ENCODE data around the gene STRN4. TPM values are rescaled to one million over a fixed set of nuclear protein-coding genes. Genes with fewer than 3 reads are reported as not detected.
A peak's percentile ranks its signal among the peaks of the same experiment; 100 is the strongest.

Gene STRN4
- total and polyA plus RNA-seq, 4 donors: 9.5 to 29.9 (median 24.8) TPM

DNA sequence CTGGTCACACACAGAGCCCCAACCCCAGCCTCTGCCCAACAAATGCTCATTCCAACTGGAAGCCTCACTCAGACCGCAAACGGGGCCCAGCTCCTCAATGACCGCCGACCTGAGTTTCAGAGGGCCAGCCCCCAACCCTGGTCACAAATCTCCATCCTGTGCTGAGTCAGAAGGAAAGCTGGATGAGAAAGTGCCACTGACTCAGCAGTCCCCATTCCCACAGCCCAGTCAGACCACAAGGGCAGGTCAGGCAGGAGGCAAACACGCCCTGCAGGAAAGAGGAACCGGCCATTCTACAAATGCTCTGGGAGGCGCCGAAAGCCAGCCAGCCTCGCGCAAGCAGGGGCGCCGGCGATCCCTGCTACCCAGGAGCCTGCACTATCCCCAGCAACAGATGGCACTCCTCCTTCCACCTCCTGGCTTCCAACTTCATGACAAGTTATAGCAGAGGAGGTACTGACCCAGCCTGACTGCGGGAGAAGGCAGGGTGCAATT lies 15.2 kb downstream of the STRN4 start:
- no peak overlapping the region for H3K27ac ChIP-seq (ENCODE audit: low read depth in 1 of 2, low read length in 2 of 2)
- peaks cover 18 to 57% (median 29%) of the 10 kb centered on the region in 4 donors for H3K36me3 ChIP-seq (ENCODE audit: control insufficient read depth in 4 of 4, insufficient read depth in 3 of 4, low read depth in 1 of 4, low read length in 3 of 4)
- H3K4me1 ChIP-seq (ENCODE audit: control insufficient read depth in 4 of 4, insufficient read depth in 4 of 4, low read length in 3 of 4): peaks cover 0 to 26% (median 14%) of the 10 kb centered on the region in 4 donors
- WGBS: 70% methylated on average over 14 of the region's 14 CpGs
- no peak for DNase-seq (ENCODE audit: low spot score)
- TF ChIP-seq JUND (IDR thresholded peaks at IDR 0.05) (no peak), RXRA (IDR thresholded peaks at IDR 0.05) (peak in 1 of 2 donors; percentile 15), FOXA1 (IDR thresholded peaks at IDR 0.05) (no peak), SP1 (IDR thresholded peaks at IDR 0.05) (no peak)
- TF ChIP-seq, protein P1, sequence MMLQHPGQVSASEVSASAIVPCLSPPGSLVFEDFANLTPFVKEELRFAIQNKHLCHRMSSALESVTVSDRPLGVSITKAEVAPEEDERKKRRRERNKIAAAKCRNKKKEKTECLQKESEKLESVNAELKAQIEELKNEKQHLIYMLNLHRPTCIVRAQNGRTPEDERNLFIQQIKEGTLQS (IDR thresholded peaks at IDR 0.05): no peak
- H3K27me3 ChIP-seq (ENCODE audit: control insufficient read depth in 4 of 4, insufficient read depth in 4 of 4, low read length in 3 of 4): no peaks in the 10 kb centered on the region
- H3K9ac ChIP-seq (ENCODE audit: low read depth in 1 of 2, low read length in 2 of 2): no peak overlapping the region
- no peaks in the 10 kb centered on the region for H3K9me3 ChIP-seq (ENCODE audit: control insufficient read depth in 4 of 4, low read length in 3 of 4)
- H3K4me3 ChIP-seq (ENCODE audit: low read depth in 1 of 3, low read length in 3 of 3): no peak overlapping the region

DNA sequence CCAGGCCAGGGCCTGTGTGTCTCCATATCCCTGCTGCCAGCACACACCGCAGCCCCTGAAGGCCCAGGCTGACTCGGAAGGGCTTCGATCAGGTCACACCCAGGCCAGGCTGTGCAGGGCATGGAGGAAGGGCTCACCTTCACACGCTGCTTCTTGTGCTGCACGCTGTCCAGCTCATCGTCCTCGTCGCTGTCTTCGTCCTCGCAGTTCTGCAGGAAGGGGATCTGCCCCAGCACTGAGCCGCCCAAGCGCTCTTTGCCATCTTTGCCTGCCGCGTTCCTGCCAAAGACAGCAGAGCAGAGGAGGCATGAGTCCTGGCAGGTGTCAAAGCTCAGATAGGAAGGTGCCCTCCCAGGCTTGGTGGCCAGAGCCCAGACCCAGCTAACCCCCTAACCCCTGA lies 15.7 kb downstream of the STRN4 start:
- peaks cover 0 to 26% (median 14%) of the 10 kb centered on the region in 4 donors for H3K4me1 ChIP-seq (ENCODE audit: control insufficient read depth in 4 of 4, insufficient read depth in 4 of 4, low read length in 3 of 4)
- no peak for DNase-seq (ENCODE audit: low spot score)
- no peak overlapping the region for H3K27ac ChIP-seq (ENCODE audit: low read depth in 1 of 2, low read length in 2 of 2)
- TF ChIP-seq JUND (IDR thresholded peaks at IDR 0.05) (no peak), YY1 (IDR thresholded peaks at IDR 0.05) (no peak), NR2F2 (IDR thresholded peaks at IDR 0.05) (no peak), SP1 (IDR thresholded peaks at IDR 0.05) (no peak), RXRA (IDR thresholded peaks at IDR 0.05) (no peak), FOXA2 (IDR thresholded peaks at IDR 0.05) (no peak), GABPA (IDR thresholded peaks at IDR 0.05 in 1 of 2, conservative IDR thresholded peaks at IDR 0.05 in 1 of 2) (no peak), TAF1 (conservative IDR thresholded peaks at IDR 0.05) (no peak), HNF4A (conservative IDR thresholded peaks at IDR 0.05) (no peak), RAD21 (IDR thresholded peaks at IDR 0.05) (no peak), FOXA1 (IDR thresholded peaks at IDR 0.05) (no peak)
- TF ChIP-seq, protein P2, sequence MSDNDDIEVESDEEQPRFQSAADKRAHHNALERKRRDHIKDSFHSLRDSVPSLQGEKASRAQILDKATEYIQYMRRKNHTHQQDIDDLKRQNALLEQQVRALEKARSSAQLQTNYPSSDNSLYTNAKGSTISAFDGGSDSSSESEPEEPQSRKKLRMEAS (IDR thresholded peaks at IDR 0.05): no peak
- TF ChIP-seq, protein P3, sequence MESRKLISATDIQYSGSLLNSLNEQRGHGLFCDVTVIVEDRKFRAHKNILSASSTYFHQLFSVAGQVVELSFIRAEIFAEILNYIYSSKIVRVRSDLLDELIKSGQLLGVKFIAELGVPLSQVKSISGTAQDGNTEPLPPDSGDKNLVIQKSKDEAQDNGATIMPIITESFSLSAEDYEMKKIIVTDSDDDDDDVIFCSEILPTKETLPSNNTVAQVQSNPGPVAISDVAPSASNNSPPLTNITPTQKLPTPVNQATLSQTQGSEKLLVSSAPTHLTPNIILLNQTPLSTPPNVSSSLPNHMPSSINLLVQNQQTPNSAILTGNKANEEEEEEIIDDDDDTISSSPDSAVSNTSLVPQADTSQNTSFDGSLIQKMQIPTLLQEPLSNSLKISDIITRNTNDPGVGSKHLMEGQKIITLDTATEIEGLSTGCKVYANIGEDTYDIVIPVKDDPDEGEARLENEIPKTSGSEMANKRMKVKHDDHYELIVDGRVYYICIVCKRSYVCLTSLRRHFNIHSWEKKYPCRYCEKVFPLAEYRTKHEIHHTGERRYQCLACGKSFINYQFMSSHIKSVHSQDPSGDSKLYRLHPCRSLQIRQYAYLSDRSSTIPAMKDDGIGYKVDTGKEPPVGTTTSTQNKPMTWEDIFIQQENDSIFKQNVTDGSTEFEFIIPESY (IDR thresholded peaks at IDR 0.05): no peak
- no peak overlapping the region for H3K9ac ChIP-seq (ENCODE audit: low read depth in 1 of 2, low read length in 2 of 2)
- 92% methylated on average over 14 of the region's 14 CpGs for WGBS
- no peaks in the 10 kb centered on the region for H3K27me3 ChIP-seq (ENCODE audit: control insufficient read depth in 4 of 4, insufficient read depth in 4 of 4, low read length in 3 of 4)
- no peak overlapping the region for H3K4me3 ChIP-seq (ENCODE audit: low read depth in 1 of 3, low read length in 3 of 3)
- H3K9me3 ChIP-seq (ENCODE audit: control insufficient read depth in 4 of 4, low read length in 3 of 4): no peaks in the 10 kb centered on the region
- peaks cover 21 to 62% (median 31%) of the 10 kb centered on the region in 4 donors for H3K36me3 ChIP-seq (ENCODE audit: control insufficient read depth in 4 of 4, insufficient read depth in 3 of 4, low read depth in 1 of 4, low read length in 3 of 4)

DNA sequence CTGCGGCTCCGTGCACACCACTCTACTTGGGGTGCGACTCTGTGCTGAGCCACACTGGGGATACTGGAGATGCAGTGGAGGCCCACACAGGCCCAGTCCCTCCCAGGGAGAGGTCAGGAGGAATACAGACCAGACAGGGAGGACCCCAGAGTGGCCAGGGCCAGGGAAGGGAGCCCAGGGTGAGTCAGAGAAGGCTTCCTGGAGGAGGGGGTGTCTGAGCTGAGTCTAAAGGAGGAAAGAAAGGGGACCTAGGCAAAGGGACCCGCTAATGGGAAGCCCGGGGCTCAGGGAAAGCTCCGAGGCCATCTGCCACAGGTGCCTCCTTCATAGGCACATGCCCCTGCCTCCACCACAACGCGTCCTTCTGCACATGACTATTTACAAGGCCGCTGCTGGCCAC lies 16.1 kb downstream of the STRN4 start:
- Histone ChIP-seq H3K4me3 (ENCODE audit: low read depth in 1 of 3, low read length in 3 of 3) (no peak overlapping the region), H3K4me1 (ENCODE audit: control insufficient read depth in 4 of 4, insufficient read depth in 4 of 4, low read length in 3 of 4) (peaks cover 0 to 26% (median 14%) of the 10 kb centered on the region in 4 donors), H3K27me3 (ENCODE audit: control insufficient read depth in 4 of 4, insufficient read depth in 4 of 4, low read length in 3 of 4) (no peaks in the 10 kb centered on the region), H3K9me3 (ENCODE audit: control insufficient read depth in 4 of 4, low read length in 3 of 4) (no peaks in the 10 kb centered on the region), H3K27ac (ENCODE audit: low read depth in 1 of 2, low read length in 2 of 2) (no peak overlapping the region), H3K36me3 (ENCODE audit: control insufficient read depth in 4 of 4, insufficient read depth in 3 of 4, low read depth in 1 of 4, low read length in 3 of 4) (peaks cover 23 to 65% (median 34%) of the 10 kb centered on the region in 4 donors), H3K9ac (ENCODE audit: low read depth in 1 of 2, low read length in 2 of 2) (no peak overlapping the region)
- TF ChIP-seq SP1 (IDR thresholded peaks at IDR 0.05): no peak
- TF ChIP-seq FOXA2 (IDR thresholded peaks at IDR 0.05): no peak
- no peak for TF ChIP-seq EGR1 (IDR thresholded peaks at IDR 0.05; ENCODE audit: low read depth in 2 of 2)
- TF ChIP-seq YY1 (IDR thresholded peaks at IDR 0.05): no peak
- TF ChIP-seq, protein P4, sequence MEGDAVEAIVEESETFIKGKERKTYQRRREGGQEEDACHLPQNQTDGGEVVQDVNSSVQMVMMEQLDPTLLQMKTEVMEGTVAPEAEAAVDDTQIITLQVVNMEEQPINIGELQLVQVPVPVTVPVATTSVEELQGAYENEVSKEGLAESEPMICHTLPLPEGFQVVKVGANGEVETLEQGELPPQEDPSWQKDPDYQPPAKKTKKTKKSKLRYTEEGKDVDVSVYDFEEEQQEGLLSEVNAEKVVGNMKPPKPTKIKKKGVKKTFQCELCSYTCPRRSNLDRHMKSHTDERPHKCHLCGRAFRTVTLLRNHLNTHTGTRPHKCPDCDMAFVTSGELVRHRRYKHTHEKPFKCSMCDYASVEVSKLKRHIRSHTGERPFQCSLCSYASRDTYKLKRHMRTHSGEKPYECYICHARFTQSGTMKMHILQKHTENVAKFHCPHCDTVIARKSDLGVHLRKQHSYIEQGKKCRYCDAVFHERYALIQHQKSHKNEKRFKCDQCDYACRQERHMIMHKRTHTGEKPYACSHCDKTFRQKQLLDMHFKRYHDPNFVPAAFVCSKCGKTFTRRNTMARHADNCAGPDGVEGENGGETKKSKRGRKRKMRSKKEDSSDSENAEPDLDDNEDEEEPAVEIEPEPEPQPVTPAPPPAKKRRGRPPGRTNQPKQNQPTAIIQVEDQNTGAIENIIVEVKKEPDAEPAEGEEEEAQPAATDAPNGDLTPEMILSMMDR (IDR thresholded peaks at IDR 0.05; ENCODE audit: low read depth, low read length, missing input control): no peak
- no peak for TF ChIP-seq HNF4A (conservative IDR thresholded peaks at IDR 0.05)
- TF ChIP-seq RXRA (IDR thresholded peaks at IDR 0.05): no peak
- TF ChIP-seq, protein P1 (IDR thresholded peaks at IDR 0.05): no peak
- 96% methylated on average over 9 of the region's 9 CpGs for WGBS
- no peak for DNase-seq (ENCODE audit: low spot score)

Measured in liver (tissue), 9 donors.